HT1080 (cell line): ENCODE results near the gene LRP2BP. TPM values are rescaled to one million over a fixed set of nuclear protein-coding genes. Genes with fewer than 3 reads are reported as not detected.

Source experiments
- DNase-seq: peaks from one replicate; pipeline ENCODE4 v3.0.0-alpha.2; 2015; ENCODE audit warnings: low read depth
- total RNA-seq: library from RNA; depleted of rRNA; stranded (reverse); fragments of >200 nt; shearing (Covaris generic); gene quantifications from 2 replicates; pipeline ENCODE4 v1.2.3, GENCODE V29; 2014

LRP2BP gene
- total RNA-seq, 1 experiment from 2014 or later: 0.08 TPM

DNA sequence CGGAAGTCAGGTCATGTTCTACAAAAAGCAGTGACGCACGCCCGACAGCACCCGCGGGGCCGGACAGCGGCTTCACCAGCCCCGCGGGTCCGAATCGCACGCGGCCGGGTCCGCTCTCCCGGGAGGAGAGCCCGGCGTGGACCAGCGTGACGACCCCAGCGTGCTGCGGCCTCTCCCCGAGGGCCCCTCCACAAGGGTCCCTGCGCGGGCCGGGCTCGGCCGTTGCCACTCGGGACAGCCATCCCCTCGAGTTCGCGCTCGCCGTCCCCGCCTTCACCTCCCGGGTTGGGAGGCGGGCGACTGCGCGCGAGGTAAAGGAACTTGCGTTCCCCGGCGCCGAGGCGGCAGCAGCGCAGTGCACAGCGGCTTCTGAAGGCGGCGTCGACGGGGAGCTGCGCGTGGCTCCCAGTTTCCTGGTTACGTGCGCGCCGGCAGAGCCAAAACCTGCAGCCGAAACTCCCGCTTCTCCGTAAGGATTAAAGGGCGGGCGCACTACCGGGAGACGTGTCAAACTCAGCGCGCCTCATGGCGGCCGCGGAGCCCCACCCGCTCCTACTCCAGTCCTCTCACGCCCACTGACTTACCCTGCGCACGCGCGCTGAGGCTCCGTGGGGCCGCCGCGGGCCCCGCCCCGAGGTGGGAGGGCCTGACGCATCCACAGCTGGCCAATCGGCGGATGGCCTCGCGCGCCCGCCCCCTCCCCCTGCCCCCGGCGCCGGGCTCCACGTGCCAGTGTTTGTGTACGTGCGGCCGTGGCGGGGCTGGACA, 416 bp upstream of the LRP2BP start:
- DNase-seq: peak; percentile 97

- DNase-seq: no peak
Measured at GRCh38 chr4:185394568-185395237, 1.0 kb downstream of the LRP2BP start.

GRCh38 chr4:185392156-185392555, 3.6 kb downstream of the LRP2BP start:
- DNase-seq: no peak

DNA sequence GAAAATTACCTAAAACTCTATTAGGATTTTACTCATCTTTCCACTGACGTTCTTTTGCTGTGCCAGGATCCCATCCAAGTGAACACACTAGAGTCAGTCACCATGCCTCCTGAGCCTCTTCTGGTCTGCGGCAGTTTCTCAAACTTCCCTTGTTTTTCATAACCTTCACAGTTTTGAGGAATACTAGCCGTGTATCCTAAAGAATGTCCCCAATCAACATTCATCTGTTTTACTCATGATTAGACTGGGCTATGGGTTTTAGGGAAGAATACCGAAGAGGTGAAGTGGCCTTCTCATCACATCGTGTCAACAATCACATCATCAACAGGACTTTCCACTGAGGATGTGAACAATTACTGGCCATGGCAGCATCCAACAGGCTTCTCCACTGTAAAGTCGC, 4.8 kb downstream of the LRP2BP start:
- DNase-seq: no peak

- no peak for DNase-seq
Measured at GRCh38 chr4:185387957-185388356, 7.8 kb downstream of the LRP2BP start.

GRCh38 chr4:185384930-185385331, 10.8 kb downstream of the LRP2BP start:
- DNase-seq: no peak

- DNase-seq: no peak
Measured at GRCh38 chr4:185384061-185384460, 11.7 kb downstream of the LRP2BP start.

DNA sequence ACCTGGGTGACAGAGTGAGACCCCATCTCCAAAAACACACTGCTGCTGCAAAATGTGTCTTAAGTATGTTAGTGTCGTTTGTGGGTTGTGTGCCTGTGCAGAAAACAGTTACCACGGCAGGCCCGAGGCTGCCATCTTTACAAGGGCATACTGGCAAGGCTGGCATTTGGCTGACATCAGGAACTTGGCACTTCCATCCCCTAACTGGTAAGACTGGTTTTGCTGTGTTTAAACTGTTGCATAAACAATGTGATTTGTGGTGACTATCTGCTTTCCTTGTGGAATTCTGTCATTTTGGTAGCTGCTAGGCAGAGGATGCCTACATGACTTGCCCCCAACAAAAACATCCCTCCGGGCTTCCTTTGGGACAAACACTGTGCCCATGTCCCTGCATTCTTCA, 12.3 kb downstream of the LRP2BP start:
- DNase-seq: no peak

GRCh38 chr4:185382754-185383153, 13.0 kb downstream of the LRP2BP start:
- DNase-seq: no peak

DNA sequence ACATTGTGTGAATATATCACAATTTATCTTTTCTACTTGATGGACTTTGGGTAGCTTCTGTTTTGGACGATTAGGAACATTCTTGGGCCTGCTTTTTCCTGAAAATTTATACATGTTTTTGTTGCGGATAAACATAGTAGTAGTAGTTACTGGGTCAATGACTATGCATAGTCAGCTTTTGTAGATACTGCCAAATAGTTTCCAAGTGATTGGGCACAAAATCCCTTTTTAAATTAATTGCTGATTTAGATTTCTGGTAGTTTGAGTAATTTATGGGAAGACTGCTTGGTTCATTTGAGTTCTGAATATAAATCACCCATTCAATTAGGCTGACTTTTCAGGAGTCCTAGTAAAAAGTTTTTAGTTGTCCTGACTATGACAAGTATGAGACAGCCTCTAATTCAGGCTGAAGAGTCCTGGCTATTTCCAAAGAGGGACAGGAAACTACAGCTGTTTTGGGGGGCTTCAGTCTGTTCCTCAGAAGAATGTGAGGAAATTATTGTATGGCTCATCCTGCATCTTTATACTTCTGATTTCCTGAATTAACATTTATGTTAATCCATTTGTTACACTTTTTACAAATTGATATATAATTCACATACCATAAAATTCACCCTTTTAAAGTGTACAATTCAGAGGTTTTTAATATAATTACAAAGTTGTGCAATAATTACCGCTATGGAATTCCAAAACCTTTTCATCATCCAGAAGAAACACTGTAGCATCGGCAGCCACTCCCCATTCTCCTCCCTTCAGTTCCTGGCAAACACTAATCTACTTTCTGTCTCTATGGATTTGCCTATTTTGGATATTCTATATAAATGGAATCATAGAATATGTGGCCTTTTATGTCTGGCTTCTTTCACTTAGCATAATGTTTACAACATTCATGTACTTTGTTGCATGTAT, 14.2 kb downstream of the LRP2BP start:
- no peak for DNase-seq

- DNase-seq: peak; percentile 8
Measured at GRCh38 chr4:185380320-185380719, 15.4 kb downstream of the LRP2BP start.

DNA sequence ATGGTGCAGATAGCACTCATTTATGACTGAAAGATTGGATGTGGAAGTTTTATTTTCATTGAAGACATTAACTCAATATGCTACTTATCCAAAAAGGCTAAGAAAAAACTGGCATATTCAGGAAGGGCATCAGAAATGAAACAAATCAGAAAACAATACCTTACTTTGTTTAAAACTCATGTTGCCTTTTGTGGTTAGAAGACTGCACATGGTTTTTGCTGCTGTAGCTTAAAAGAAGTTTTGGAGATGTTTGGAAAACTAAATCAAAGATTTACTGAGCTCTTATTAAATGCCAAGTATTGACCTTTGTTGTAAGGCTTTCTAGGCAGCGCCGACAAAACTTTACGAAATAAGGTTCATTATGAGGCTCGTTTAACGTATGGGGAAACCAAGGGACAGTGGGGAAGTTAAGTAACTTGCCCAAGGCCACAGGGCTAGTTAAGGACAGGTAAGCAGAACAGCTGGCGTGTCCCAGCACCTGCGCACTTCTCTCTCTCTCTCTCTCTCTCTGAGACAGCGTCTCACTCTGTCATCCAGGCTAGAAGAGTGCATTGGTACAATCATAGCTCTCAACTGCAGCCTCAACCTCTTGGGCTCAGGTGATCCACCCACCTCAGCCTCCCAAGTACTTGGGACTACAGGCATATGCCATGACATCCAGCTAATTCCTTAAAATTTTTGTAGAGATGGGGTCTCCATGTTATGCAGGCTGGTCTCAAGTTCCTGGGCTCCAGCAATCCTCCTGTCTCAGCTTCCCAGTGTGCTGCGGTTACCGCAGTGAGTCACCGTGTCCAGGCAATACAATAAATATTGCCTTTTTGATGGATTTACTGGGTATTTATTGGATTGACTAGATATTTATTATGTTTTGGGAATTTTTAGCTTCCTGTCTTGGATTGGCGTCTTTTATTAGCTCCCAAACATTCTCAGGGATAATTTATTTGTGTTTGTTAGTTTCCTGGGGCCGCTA, 16.1 kb downstream of the LRP2BP start:
- DNase-seq: peak; percentile 50

DNA sequence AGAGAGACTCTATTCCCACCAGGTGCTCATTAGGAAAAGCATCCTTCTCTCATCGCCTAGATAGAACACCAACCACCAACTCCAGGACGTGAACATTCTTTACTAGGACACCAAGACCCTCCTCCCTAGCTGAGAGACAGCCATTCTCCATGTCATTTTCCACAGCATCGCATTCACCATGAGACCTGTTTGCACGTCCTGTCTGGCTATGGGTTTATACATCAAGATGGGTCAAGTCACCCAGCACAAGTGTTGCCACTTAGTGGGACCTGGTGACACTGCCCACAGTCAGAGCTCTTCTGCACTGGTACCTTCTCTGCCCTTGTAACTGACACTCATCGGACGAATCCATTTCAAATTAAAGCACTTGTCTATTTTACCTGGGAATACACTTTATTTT, 17.5 kb downstream of the LRP2BP start:
- no peak for DNase-seq

GRCh38 chr4:185374573-185374972, 21.2 kb downstream of the LRP2BP start:
- no peak for DNase-seq

DNA sequence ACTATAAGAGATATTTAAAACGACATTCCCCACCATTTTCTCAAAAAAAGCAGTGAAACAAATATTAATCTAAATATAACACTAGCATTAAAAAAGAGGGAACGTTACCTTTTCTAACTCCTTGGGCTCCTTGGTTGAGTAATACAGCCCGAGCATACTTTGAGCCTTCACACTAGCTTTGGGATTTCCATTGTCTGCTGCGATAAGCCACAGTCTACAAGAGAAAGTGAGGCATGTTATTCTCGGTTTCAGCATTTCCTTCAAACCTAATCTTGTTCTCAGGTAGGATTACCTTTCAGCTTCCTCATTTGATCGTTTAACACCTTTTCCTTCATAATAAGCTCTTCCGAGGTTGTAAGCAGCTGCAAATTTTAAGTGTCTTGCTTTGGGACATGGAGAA, 21.7 kb downstream of the LRP2BP start:
- DNase-seq: no peak

DNA sequence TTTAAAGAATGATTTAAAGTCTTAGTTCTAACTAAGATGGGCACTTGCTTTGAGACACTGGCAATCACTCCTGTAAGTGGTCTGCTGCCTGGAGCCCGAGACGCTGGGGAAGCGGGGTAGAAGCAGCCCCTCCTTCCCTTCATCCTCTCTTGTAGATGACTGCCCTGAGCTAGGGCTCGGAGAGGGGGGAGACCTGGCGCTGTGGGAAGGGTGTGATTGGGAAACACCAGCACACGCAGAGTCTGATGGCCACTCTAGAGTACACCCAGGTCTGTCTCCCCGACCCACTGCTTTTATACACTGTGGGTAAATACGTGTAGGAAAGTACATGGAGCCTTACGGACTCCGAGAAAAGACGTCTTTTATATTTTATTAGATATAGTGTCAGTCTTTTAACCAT, 24.0 kb downstream of the LRP2BP start:
- DNase-seq: no peak

GRCh38 chr4:185370268-185370949, 25.3 kb downstream of the LRP2BP start:
- DNase-seq: no peak

DNA sequence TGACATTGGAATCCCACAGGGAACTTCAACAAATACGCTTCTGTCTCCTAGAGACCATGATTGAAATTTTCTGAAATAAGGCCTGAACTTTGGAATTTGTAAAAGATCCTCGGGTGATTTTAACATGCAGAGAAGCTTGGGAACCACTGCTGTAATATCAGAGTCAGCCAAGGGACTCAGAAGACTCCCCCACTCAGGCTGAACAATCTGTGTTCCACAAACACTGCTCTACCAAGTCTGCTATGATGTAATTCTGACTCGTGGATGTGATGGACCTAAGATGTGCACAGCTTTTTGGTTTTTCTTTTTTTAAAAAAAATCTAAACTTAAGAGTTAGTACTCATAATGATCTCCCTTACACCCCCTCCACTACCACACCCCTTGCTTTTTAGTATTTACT, 26.0 kb downstream of the LRP2BP start:
- no peak for DNase-seq

- DNase-seq: no peak
Measured at GRCh38 chr4:185364886-185365285, 30.8 kb downstream of the LRP2BP start.

- no peak for DNase-seq
Measured at GRCh38 chr4:185363251-185363650, 32.5 kb downstream of the LRP2BP start.
